Activated CD4-positive, CD25-positive, alpha-beta regulatory T cell (primary cell): ENCODE data around the gene CLRN2.

Experiments used
- DNase-seq, 4 experiments: peaks; one replicate each; lab custom pipeline; 2025; lab: John Stamatoyannopoulos, UW

CLRN2 gene, protein sequence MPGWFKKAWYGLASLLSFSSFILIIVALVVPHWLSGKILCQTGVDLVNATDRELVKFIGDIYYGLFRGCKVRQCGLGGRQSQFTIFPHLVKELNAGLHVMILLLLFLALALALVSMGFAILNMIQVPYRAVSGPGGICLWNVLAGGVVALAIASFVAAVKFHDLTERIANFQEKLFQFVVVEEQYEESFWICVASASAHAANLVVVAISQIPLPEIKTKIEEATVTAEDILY

GRCh38 chr4:17514865-17515264 is at the start of gene CLRN2:
CLRN2 (plus strand) TSS chr4:17515165; CDS start chr4:17515267, 102 bp downstream.
- no peak for DNase-seq

DNA sequence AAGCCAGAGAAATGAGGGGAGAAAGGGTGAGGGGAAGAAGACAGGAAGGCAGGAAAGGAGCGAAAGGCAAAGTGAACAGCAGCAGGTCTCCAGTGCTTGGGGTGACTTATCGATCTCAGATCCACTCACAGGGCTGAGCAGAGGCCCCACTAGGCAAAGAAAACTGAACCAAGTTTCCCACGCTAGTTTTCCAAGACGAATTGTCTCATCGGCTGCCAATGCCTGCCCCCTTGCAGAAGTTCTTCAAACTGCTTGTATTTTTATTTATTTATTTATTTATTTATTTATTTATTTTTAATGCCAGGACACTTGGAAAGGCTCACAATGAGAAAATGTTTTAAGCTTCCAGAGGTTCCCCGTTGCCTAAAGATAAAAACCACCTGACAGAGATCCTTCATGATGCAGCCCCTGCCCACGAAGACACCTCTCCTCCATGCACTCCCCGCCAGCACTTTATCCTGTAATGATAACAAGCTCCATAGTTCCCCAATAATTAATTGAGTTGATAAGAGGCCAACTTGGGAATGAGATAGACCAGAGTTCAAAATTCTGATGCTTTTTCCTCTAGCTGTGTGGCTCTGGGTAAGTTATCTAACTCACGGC is 46.2 kb upstream of the CLRN2 start:
- DNase-seq, result no peak

DNA sequence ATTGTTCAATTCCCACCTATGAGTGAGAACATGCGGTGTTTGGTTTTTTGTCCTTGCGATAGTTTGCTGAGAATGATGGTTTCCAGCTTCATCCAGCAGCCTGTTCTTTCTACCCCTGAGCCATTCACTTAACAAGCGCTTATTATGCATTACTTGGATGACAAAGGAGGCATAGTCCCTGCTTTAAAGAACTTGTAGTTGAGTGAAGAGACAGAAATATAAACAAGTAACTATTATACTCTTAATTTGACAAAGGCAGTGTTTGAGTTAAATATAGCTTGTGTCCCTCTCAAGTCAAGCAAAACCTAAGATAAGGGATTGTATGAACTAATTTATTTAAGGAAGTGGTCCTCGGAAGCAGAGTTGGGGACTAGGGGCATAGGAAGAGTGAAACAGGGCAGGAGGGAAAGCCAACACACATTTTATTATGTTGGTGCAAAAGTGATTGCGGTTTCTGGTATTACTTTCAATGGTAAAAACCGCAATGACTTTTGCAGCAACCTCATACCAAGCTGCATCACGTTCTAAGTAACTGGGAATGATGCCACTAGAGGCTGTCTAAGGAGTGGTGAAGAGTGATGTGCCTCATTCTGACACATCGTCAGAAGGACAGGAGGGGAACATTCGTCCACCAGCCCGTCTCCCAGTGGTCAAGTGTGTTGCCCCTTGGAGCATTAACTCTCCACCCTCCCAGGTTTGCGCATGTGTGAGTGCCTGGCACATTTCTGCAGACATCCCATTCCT is 44.9 kb upstream of the CLRN2 start:
- no peak for DNase-seq

GRCh38 chr4:17475481-17475880 is 39.5 kb upstream of the CLRN2 start:
- DNase-seq, result no peak

DNA sequence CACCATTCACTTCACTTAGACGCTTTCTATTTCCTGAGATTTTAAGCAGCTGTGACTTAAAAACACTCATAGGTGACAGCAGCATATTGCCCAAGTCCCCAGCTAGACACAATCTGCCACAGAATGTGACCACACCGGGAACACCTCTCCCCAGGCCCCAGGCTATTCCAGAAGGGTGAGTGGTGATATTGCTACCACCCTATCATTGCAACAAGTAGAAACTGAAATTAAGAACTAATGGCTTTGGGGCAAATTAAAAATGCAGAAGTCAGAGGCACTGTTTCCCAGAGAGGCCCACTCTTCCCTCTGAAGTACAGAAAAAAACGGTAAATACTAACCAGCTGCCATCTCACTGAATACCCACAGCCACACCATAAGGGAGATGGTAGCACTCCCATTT is 38.1 kb upstream of the CLRN2 start:
- no peak for DNase-seq

GRCh38 chr4:17477774-17478472 is 37.0 kb upstream of the CLRN2 start:
- DNase-seq, result no peak

GRCh38 chr4:17480210-17480927 is 34.6 kb upstream of the CLRN2 start:
- DNase-seq, result no peak

GRCh38 chr4:17480955-17481354 is 34.0 kb upstream of the CLRN2 start:
- DNase-seq, result no peak

GRCh38 chr4:17482716-17483115 is 32.2 kb upstream of the CLRN2 start:
- no peak for DNase-seq

DNA sequence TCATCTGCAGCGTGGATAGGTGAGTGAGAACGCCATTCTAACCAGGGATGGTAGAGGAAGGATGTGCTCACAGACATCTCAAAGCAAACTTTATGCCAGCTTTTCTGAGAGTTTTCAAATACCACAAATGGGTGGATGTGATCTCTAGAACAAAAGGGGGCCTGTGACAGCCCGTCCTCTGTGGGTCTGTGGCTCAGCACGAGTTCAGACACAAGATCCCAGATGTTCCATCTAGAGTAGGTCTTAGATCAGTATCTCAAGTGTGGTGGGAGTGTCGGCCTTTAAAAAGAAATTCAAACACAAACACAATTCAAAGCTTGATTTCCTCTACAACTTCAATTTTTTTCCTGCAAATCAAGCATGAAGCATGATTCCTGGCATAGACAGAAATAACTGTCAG is 25.8 kb upstream of the CLRN2 start:
- DNase-seq, result no peak

- DNase-seq, result no peak
Measured at GRCh38 chr4:17489721-17490120, 25.2 kb upstream of the CLRN2 start.

GRCh38 chr4:17490575-17491059 is 24.3 kb upstream of the CLRN2 start:
- DNase-seq, result no peak

DNA sequence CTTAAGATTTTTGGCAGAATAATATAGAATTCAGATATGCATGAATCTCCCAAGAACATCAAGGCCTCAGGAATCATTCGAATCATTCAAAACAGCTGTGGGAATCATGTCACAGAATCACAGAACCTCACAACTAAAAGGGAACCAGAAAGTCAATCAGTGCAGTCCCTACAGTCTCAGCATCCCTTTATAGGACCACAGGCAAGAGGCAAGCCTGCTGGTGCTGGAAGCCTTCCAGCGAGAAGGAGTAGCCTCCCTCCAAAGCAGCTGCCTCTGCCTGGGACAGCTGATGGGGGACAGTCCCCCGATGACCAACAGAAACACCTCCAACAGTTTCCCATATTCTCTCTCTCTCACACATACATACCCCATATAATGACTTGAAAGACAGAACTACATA is 23.8 kb upstream of the CLRN2 start:
- no peak for DNase-seq

- DNase-seq, result no peak
Measured at GRCh38 chr4:17492058-17492741, 22.8 kb upstream of the CLRN2 start.

DNA sequence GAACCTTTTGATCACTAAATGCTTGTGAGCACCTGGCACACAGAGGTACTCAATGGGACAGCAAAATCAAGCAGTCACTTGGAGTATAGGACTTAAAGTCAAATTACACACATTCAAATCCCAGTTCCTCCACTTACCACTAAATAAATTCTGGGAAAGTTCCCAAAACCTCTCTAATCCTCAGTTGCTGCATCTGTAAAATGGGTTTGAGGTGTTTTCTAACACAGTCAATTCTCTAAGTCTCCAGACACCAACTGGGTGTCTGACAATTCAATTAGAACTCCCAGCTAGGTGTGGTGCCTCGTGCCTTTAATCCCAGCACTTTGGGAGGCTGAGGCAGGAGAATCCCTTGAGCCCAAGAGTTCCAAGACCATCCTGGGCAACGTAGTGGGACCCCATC is 22.1 kb upstream of the CLRN2 start:
- no peak for DNase-seq

GRCh38 chr4:17493619-17494018 is 21.3 kb upstream of the CLRN2 start:
- no peak for DNase-seq

GRCh38 chr4:17494258-17495190 is 20.4 kb upstream of the CLRN2 start:
- DNase-seq, result no peak

DNA sequence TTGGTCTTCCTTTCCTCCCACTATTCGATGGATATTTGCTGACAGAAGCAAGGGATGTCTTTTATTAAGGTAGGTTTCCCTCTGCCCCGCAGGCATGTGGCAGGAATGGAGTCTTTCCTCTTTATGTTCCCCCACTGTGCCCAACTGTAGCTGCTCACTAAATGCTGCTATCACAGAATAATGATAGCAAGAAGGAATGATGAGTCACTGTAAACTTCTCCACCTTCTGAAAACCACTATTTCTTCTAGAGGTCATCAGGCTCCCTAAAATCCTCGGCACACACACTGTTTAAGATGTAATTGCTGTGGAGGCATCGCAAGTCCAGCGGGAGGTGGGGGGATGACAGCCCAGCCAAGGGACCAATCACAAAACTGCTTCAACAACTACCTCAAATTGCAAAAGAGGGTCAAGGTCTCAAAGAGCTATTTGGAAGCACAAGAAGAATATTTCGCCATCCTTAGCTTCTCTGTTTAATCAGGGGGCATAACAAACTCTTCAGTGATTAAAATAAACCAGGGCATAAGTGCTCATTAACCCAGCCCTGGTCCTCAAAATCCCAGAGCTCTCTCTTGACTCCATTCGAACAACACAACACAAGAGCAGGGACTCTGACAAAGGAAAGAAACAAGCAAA is 17.0 kb upstream of the CLRN2 start:
- DNase-seq, result no peak

DNA sequence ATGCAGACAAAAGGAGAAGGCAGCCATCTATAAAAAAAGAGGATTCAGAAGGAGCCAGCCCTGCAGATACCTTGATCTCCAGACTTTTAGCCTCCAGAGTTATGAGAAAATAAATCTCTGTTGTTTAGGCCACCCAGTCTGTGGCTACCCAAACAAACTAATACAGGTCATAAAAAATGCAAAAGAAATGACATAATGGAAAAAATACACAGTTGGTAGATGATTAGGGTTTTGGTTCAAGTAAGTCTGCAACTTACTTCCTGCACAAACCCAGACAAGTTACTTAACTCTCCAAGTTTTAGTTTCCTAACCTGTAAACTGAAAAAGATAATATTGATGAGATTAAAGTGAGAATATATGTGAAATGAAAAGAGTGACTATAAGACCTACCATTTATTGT is 14.4 kb upstream of the CLRN2 start:
- no peak for DNase-seq

- DNase-seq, result no peak
Measured at GRCh38 chr4:17502756-17503155, 12.2 kb upstream of the CLRN2 start.
